Parathyroid adenoma (tissue), 2 donors: ENCODE results near the gene ANK3.

Source experiments
- H2AFZ ChIP-seq: fragments of 300-600 bp; sonication (generic); one replicate; pipeline ENCODE4 v1.7.0; 2017; ENCODE audit warnings: antibody characterized with exemption, mild to moderate bottlenecking
- H3K27ac ChIP-seq: fragments of 300-600 bp; sonication (generic); one replicate; pipeline ENCODE4 v1.7.0; 2017
- H3K27me3 ChIP-seq: fragments of 300-600 bp; sonication (generic); one replicate; pipeline ENCODE4 v1.7.0; 2017; ENCODE audit warnings: low read length; ENCODE audit not compliant: control insufficient read depth, insufficient read depth
- H3K36me3 ChIP-seq: fragments of 300-600 bp; sonication (generic); one replicate; pipeline ENCODE4 v1.7.0; 2017; ENCODE audit warnings: low read length; ENCODE audit not compliant: control insufficient read depth, insufficient read depth
- H3K4me1 ChIP-seq: fragments of 300-600 bp; sonication (generic); one replicate; pipeline ENCODE4 v1.7.0; 2017; ENCODE audit warnings: control low read depth
- H3K4me2 ChIP-seq: fragments of 300-600 bp; sonication (generic); one replicate; pipeline ENCODE4 v1.7.0; 2017; ENCODE audit warnings: low read length
- H3K4me3 ChIP-seq: fragments of 300-600 bp; sonication (generic); one replicate; pipeline ENCODE4 v1.7.0; 2017; ENCODE audit warnings: low read depth, low read length
- H3K79me2 ChIP-seq: fragments of 300-600 bp; sonication (generic); one replicate; pipeline ENCODE4 v1.7.0; 2017; ENCODE audit warnings: control low read depth
- H3K9ac ChIP-seq: fragments of 300-600 bp; sonication (generic); one replicate; pipeline ENCODE4 v1.7.0; 2017; ENCODE audit warnings: mild to moderate bottlenecking
- H3K9me3 ChIP-seq: fragments of 300-600 bp; sonication (generic); one replicate; pipeline ENCODE4 v1.7.0; 2017; ENCODE audit warnings: low read length; ENCODE audit not compliant: control insufficient read depth
- CTCF ChIP-seq: fragments of 300-600 bp; sonication (generic); IDR thresholded peaks from one replicate; pipeline ENCODE4 v1.7.0; 2017; ENCODE audit warnings: antibody characterized with exemption, mild to moderate bottlenecking
- donor health status: primary hyperparathyroidism.

The ANK3 gene

GRCh38 chr10:60331886-60332285 lies 57.8 kb downstream of the ANK3 start:
- H3K36me3 ChIP-seq: no peaks in the 10 kb centered on the region
- no peak for TF ChIP-seq CTCF
- no peak overlapping the region for H3K9ac ChIP-seq
- H3K4me3 ChIP-seq: no peak overlapping the region
- H3K4me2 ChIP-seq: no peak overlapping the region
- no peak overlapping the region for H3K27ac ChIP-seq
- no peak overlapping the region for H2AFZ ChIP-seq
- no peaks in the 10 kb centered on the region for H3K4me1 ChIP-seq
- H3K9me3 ChIP-seq: no peaks in the 10 kb centered on the region
- no peaks in the 10 kb centered on the region for H3K27me3 ChIP-seq
- no peaks in the 10 kb centered on the region for H3K79me2 ChIP-seq

DNA sequence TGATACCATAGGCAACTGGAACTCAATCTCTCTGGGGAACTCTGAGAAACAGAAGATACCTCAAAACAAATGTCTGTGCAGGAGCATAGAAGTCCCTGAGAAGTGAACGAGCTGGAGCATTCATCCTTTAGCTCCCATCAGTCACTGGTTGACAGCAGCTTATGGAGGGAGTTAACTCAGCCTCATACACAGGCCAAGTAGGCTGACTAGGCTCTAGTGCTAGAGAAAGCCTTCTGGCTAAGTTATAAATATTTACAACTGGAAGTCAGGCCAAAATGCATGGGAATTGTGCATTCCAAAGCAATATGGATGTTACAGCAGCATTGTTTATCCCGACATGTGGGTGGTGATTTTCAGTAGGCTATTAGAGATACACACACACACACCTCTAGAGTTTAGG lies 66.5 kb downstream of the ANK3 start:
- no peak overlapping the region for H3K4me2 ChIP-seq
- TF ChIP-seq CTCF: no peak

DNA sequence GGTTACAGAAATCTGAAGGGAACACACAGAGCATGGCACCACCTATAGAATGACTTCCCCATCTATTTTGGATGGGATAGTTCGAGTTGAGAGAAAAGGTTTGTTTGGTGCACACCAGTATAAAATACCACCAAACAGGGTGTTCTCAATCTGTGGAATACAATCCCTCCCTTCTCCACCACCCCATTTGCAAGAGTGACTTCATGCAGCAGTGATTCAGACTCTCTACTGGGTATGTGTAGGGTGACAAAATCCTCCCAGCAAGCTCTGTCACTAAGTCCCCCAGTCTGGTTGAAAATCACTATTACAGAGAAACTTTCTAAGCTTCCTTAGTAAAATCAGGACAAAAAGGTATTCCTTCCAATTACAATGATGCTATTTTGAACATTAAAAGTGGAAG lies 69.0 kb downstream of the ANK3 start:
- Histone ChIP-seq H3K27ac (no peak overlapping the region), H2AFZ (no peak overlapping the region), H3K4me1 (no peaks in the 10 kb centered on the region), H3K79me2 (no peaks in the 10 kb centered on the region), H3K9me3 (no peaks in the 10 kb centered on the region), H3K36me3 (no peaks in the 10 kb centered on the region), H3K9ac (no peak overlapping the region), H3K4me2 (no peak overlapping the region), H3K4me3 (no peak overlapping the region), H3K27me3 (no peaks in the 10 kb centered on the region)
- TF ChIP-seq CTCF: no peak

More for the DNA sequence above, 66.5 kb downstream of the ANK3 start:
- Histone ChIP-seq H3K9me3 (no peaks in the 10 kb centered on the region), H2AFZ (no peak overlapping the region), H3K4me1 (no peaks in the 10 kb centered on the region), H3K4me3 (no peak overlapping the region), H3K27ac (no peak overlapping the region), H3K79me2 (no peaks in the 10 kb centered on the region), H3K9ac (no peak overlapping the region), H3K36me3 (no peaks in the 10 kb centered on the region), H3K27me3 (no peaks in the 10 kb centered on the region)

- H3K27me3 ChIP-seq: no peaks in the 10 kb centered on the region
- no peak overlapping the region for H3K27ac ChIP-seq
- H3K36me3 ChIP-seq: no peaks in the 10 kb centered on the region
- no peaks in the 10 kb centered on the region for H3K79me2 ChIP-seq
- no peak for TF ChIP-seq CTCF
- no peak overlapping the region for H3K4me3 ChIP-seq
- H3K4me1 ChIP-seq: peaks cover 3% of the 10 kb centered on the region
- no peaks in the 10 kb centered on the region for H3K9me3 ChIP-seq
- no peak overlapping the region for H3K9ac ChIP-seq
- no peak overlapping the region for H2AFZ ChIP-seq
- H3K4me2 ChIP-seq: no peak overlapping the region
These were observed 73.6 kb downstream of the ANK3 start for GRCh38 chr10:60316029-60316428.

DNA sequence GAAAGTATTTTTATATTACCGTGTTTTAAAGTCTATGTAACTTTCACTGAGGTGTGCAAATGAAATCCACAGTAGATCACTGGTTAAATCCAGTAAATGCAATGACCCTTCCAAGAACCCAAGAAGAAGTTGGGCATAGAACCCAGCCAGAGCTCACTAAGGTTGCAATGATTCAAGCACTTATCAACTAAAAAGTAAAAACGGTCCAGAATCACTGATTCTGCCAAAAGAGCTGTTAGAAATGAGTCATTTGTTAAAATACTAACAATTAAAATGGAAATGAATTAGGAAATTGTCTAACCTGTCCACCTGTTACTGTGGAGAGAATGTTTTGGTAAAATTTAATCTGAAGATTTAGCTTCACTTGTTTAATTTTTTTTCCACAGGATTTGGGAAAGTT lies 74.4 kb downstream of the ANK3 start:
- H3K36me3 ChIP-seq: no peaks in the 10 kb centered on the region
- H3K27ac ChIP-seq: no peak overlapping the region
- H3K4me3 ChIP-seq: no peak overlapping the region
- no peaks in the 10 kb centered on the region for H3K9me3 ChIP-seq
- H3K27me3 ChIP-seq: no peaks in the 10 kb centered on the region
- TF ChIP-seq CTCF: no peak
- H3K4me2 ChIP-seq: no peak overlapping the region
- peaks cover 3% of the 10 kb centered on the region for H3K4me1 ChIP-seq
- no peak overlapping the region for H2AFZ ChIP-seq
- no peak overlapping the region for H3K9ac ChIP-seq
- H3K79me2 ChIP-seq: no peaks in the 10 kb centered on the region
